Measurements from ENCODE around the gene SEMA3A. TPM values are rescaled to one million over a fixed set of nuclear protein-coding genes. Genes with fewer than 3 reads are reported as not detected.

The SEMA3A gene
- total and polyA plus RNA-seq, 2 of the 13 experiments (the other 11 are each of a cell fraction or from before 2014, with no cell fraction given) = 0.29 to 1.2 TPM

GRCh38 chr7:84003191-84003590, 191.4 kb downstream of the SEMA3A start:
- 58% methylated on average over 1 of the region's 1 CpG for WGBS (ENCODE audit: low lambda C conversion rate)
- in situ Hi-C loops (cut with HindIII; ENCODE audit: extremely low pct_ligation_motif_present, low pct_unique_long_range_greater_than_20kb) = no loop called here
- Histone ChIP-seq H3K36me3 (replicated peaks in 1 of 2; ENCODE audit: control insufficient read depth in 1 of 2, insufficient read depth in 2 of 2, low read length in 2 of 2) (no peaks in the 10 kb centered on the region), H3K9me3 (ENCODE audit: low read length) (no peaks in the 10 kb centered on the region), H3K9ac (ENCODE audit: insufficient read depth, low read depth, low read length) (no peak overlapping the region), H3K4me1 (ENCODE audit: insufficient read depth, low read length) (no peaks in the 10 kb centered on the region), H3K27me3 (ENCODE audit: control insufficient read depth in 1 of 2, insufficient read depth in 2 of 2, low read length in 2 of 2) (no peaks in the 10 kb centered on the region), H2AFZ (ENCODE audit: low read length) (no peak overlapping the region), H3K4me3 (replicated peaks in 1 of 3; ENCODE audit: insufficient read depth in 1 of 3, low read depth in 2 of 3, low read length in 3 of 3) (no peak overlapping the region), H3K79me2 (ENCODE audit: insufficient read depth, low read length) (no peaks in the 10 kb centered on the region), H3K27ac (ENCODE audit: extremely low read length, insufficient read depth, low read length) (no peak overlapping the region), H4K20me1 (ENCODE audit: insufficient read depth, low read length) (no peaks in the 10 kb centered on the region), H3K4me2 (ENCODE audit: low read depth, low read length) (no peak overlapping the region)
- no peak for ATAC-seq
- FAIRE-seq = no peak
- intact Hi-C loops (cut with micrococcal nuclease; ENCODE audit: unreplicated experiment) = no loop called here
- TF ChIP-seq ZBTB20 (CRISPR knock-in tag; IDR thresholded peaks at IDR 0.05; ENCODE audit: borderline replicate concordance, low read depth) = no peak
- TF ChIP-seq ZNF510 (CRISPR knock-in tag; IDR thresholded peaks at IDR 0.05; ENCODE audit: low read depth) = no peak
- TF ChIP-seq, protein P1, sequence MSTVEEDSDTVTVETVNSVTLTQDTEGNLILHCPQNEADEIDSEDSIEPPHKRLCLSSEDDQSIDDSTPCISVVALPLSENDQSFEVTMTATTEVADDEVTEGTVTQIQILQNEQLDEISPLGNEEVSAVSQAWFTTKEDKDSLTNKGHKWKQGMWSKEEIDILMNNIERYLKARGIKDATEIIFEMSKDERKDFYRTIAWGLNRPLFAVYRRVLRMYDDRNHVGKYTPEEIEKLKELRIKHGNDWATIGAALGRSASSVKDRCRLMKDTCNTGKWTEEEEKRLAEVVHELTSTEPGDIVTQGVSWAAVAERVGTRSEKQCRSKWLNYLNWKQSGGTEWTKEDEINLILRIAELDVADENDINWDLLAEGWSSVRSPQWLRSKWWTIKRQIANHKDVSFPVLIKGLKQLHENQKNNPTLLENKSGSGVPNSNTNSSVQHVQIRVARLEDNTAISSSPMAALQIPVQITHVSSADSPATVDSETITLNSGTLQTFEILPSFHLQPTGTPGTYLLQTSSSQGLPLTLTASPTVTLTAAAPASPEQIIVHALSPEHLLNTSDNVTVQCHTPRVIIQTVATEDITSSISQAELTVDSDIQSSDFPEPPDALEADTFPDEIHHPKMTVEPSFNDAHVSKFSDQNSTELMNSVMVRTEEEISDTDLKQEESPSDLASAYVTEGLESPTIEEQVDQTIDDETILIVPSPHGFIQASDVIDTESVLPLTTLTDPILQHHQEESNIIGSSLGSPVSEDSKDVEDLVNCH (CRISPR knock-in tag; IDR thresholded peaks at IDR 0.05) = no peak
- no peak for TF ChIP-seq FOXA1 (IDR thresholded peaks at IDR 0.05)
- TF ChIP-seq FOXA1 (CRISPR knock-in tag; IDR thresholded peaks at IDR 0.05) = no peak
- TF ChIP-seq SSRP1 (CRISPR knock-in tag; IDR thresholded peaks at IDR 0.05) = no peak
- CTCF ChIA-PET (ENCODE audit: low intra/inter-chr PET ratio, low total read pairs) = no interaction called here
- BruUV-seq (replicated peaks) = no TSS peak
- POLR2A ChIA-PET = no interaction called here
- DNase-seq (ENCODE audit: low spot score) = no peak

DNA sequence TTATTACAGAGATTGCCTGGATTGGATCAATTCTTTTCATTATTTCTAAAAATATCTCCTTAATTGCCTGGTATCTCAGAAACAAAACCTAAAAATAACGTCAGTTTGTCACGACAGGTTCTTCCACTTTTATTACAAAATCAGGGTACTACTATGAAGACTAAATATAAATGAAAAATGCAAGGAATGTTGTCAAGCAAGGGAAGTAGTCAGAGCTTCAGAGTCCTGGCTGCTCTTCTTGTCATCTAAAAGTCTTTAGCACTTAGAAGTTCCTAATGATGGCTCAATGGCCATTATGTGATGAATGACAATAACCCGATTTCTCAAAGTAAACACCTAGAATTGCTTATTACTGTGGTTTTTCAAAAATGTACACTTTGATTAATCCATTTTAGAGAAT, 192.2 kb downstream of the SEMA3A start:
- Histone ChIP-seq H3K4me1 (ENCODE audit: insufficient read depth, low read length) (no peaks in the 10 kb centered on the region), H3K9ac (ENCODE audit: insufficient read depth, low read depth, low read length) (no peak overlapping the region), H3K9me3 (ENCODE audit: low read length) (no peaks in the 10 kb centered on the region), H3K36me3 (replicated peaks in 1 of 2; ENCODE audit: control insufficient read depth in 1 of 2, insufficient read depth in 2 of 2, low read length in 2 of 2) (no peaks in the 10 kb centered on the region), H3K79me2 (ENCODE audit: insufficient read depth, low read length) (no peaks in the 10 kb centered on the region), H3K4me3 (replicated peaks in 1 of 3; ENCODE audit: insufficient read depth in 1 of 3, low read depth in 2 of 3, low read length in 3 of 3) (no peak overlapping the region), H2AFZ (ENCODE audit: low read length) (no peak overlapping the region), H3K4me2 (ENCODE audit: low read depth, low read length) (no peak overlapping the region), H4K20me1 (ENCODE audit: insufficient read depth, low read length) (no peaks in the 10 kb centered on the region), H3K27me3 (ENCODE audit: control insufficient read depth in 1 of 2, insufficient read depth in 2 of 2, low read length in 2 of 2) (no peaks in the 10 kb centered on the region), H3K27ac (ENCODE audit: extremely low read length, insufficient read depth, low read length) (no peak overlapping the region)
- no peak for DNase-seq (ENCODE audit: low spot score)
- in situ Hi-C loops (cut with HindIII; ENCODE audit: extremely low pct_ligation_motif_present, low pct_unique_long_range_greater_than_20kb) (no loop called here), intact Hi-C loops (cut with micrococcal nuclease; ENCODE audit: unreplicated experiment) (no loop called here)
- no TSS peak for BruUV-seq (replicated peaks)
- CTCF ChIA-PET (ENCODE audit: low intra/inter-chr PET ratio, low total read pairs) = no interaction called here
- no peak for FAIRE-seq
- POLR2A ChIA-PET = no interaction called here
- TF ChIP-seq BRCA1 (CRISPR knock-in tag; IDR thresholded peaks at IDR 0.05) (no peak), TGIF2 (CRISPR knock-in tag; IDR thresholded peaks at IDR 0.05) (no peak), NFE2L1 (CRISPR knock-in tag; IDR thresholded peaks at IDR 0.05; ENCODE audit: borderline replicate concordance) (no peak), PHB2 (IDR thresholded peaks at IDR 0.05; ENCODE audit: partially characterized antibody) (no peak), SNAPC2 (CRISPR knock-in tag; IDR thresholded peaks at IDR 0.05) (no peak)
- WGBS (ENCODE audit: low lambda C conversion rate) = 74% methylated on average over 3 of the region's 3 CpGs
- no peak for ATAC-seq
